Panc1 (cell line): ENCODE data around the gene PITX3. TPM values are rescaled to one million over a fixed set of nuclear protein-coding genes. Genes with fewer than 3 reads are reported as not detected.
"Not testable (repeated sequence)": the region's sequence is repeated elsewhere in the genome, so short reads cannot be mapped to it uniquely, and the experiment has no call there.

ENCODE experiments used
- ATAC-seq: fragments of 200-7000 bp; cut with Tn5 transposase; 2 replicates; pipeline ENCODE4 v1.9.1; 2020; ENCODE audit warnings: mild to moderate bottlenecking, moderate library complexity
- BruUV-seq: library from RNA; stranded (reverse); fragments of 400-500 nt; replicated peaks from 2 replicates; lab custom pipeline; 2021; lab: Mats Ljungman, UMichigan
- CTCF ChIA-PET: fragments of 300-600 bp; sonication (Branson Sonifier 250); formaldehyde crosslinking; loops from one replicate; lab custom pipeline; 2022; ENCODE audit warnings: antibody characterized with exemption; lab: Charles Lee
- POLR2A ChIA-PET: fragments of 300-600 bp; sonication (Branson Sonifier 250); formaldehyde crosslinking; loops from one replicate; lab custom pipeline; 2022; ENCODE audit warnings: antibody characterized with exemption; lab: Charles Lee
- DNase-seq: peaks from one replicate; pipeline ENCODE4 v3.0.0-alpha.2; 2010; ENCODE audit warnings: low read depth, low spot score
- H3K27ac ChIP-seq: 2 replicates; pipeline ENCODE4 v1.5.1; 2011; ENCODE audit warnings: mild to moderate bottlenecking, low read length, inconsistent platforms
- H3K27me3 ChIP-seq: fragments of 200-500 bp; sonication (Bioruptor generic); 2 replicates; pipeline ENCODE4 v1.6.0; 2014; ENCODE audit warnings: low read length, inconsistent platforms; ENCODE audit not compliant: control insufficient read depth, insufficient read depth
- H3K36me3 ChIP-seq: fragments of 200-500 bp; sonication (Bioruptor generic); 2 replicates; pipeline ENCODE4 v1.5.1; 2014; ENCODE audit warnings: inconsistent platforms, mild to moderate bottlenecking, low read length, moderate library complexity; ENCODE audit not compliant: control insufficient read depth, insufficient read depth
- H3K4me1 ChIP-seq: 2 replicates; pipeline ENCODE4 v1.5.1; 2011; ENCODE audit warnings: inconsistent platforms, mild to moderate bottlenecking, low read length, moderate library complexity; ENCODE audit not compliant: control insufficient read depth, insufficient read depth
- H3K4me3 ChIP-seq, 2 experiments: 2 replicates each; pipeline ENCODE4 v1.5.1; 2011 to 2012; ENCODE audit warnings: low read depth in 2 of 2, low read length in 2 of 2, mild to moderate bottlenecking in 2 of 2, inconsistent platforms in 1 of 2, moderate library complexity in 1 of 2
- H3K9me3 ChIP-seq: fragments of 200-500 bp; sonication (Bioruptor generic); 2 replicates; pipeline ENCODE4 v1.5.1; 2014; ENCODE audit warnings: low read depth, mild to moderate bottlenecking, inconsistent platforms, low read length, moderate library complexity; ENCODE audit not compliant: control insufficient read depth, insufficient read depth
- POLR2AphosphoS5 ChIP-seq: IDR thresholded peaks from 2 replicates; pipeline ENCODE4 v1.6.1; 2012; ENCODE audit warnings: mild to moderate bottlenecking, low read depth, low read length, moderate library complexity
- SIN3A ChIP-seq: IDR thresholded peaks from 2 replicates; pipeline ENCODE4 v1.6.1; 2012; ENCODE audit warnings: low read depth, mild to moderate bottlenecking, low read length, moderate library complexity, borderline replicate concordance; ENCODE audit not compliant: insufficient read depth
- TCF7L2 ChIP-seq: IDR thresholded peaks from 2 replicates; pipeline ENCODE4 v1.6.1; 2011; ENCODE audit warnings: mild to moderate bottlenecking, low read depth, low read length, inconsistent platforms
- in situ Hi-C: cut with HindIII; loops from 2 replicates; pipeline ENCODE4 v1.10.0; 2016; ENCODE audit warnings: low sequenced_read_pairs, low pct_unique_long_range_greater_than_20kb
- intact Hi-C: fragments of 100-400 bp; cut with micrococcal nuclease; formaldehyde crosslinking; loops from one replicate; pipeline ENCODE4 v1.10.0; 2022; ENCODE audit not compliant: unreplicated experiment
- total RNA-seq: library from RNA; stranded (reverse); gene quantifications from one replicate; pipeline ENCODE4 v1.2.1, GENCODE V29; 2021; ENCODE audit not compliant: unreplicated experiment
- TF ChIP-seq, protein P1 (sequence below): fragments of 450-650 bp; IDR thresholded peaks from 2 replicates; pipeline ENCODE4 v1.5.1; 2017; ENCODE audit warnings: mild to moderate bottlenecking
- TF ChIP-seq, protein P2 (sequence below), 2 experiments: IDR thresholded peaks; 2 replicates each; pipeline ENCODE4 v1.6.1; 2011 to 2012; ENCODE audit warnings: low read depth in 2 of 2, control low read depth in 1 of 2, low read length in 1 of 2, mild to moderate bottlenecking in 1 of 2, moderate library complexity in 1 of 2; ENCODE audit not compliant: insufficient read depth in 1 of 2

PITX3 gene
- total RNA-seq, 1 experiment from 2014 or later = 0.49 TPM

DNA sequence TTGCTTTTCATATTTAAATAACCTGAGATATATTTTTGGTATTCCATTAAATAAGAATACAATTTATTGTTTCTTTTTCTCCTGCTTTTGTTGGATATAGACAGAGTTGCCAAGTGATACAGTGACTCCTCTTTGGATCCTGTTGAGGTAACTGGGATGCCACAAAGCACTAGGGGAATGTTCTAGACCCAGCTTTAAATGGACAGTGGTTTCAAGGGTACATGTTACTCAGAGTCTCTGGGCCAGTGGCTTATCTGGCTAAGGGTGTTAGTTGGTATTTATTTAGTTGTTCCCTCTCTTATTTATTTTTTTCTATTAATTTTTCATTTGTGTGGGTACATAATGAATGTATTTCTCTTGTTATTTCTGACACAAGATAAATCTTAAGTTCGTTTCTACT, 13.1 kb upstream of the PITX3 start:
- TF ChIP-seq SIN3A (no peak), POLR2AphosphoS5 (no peak), TCF7L2 (no peak)
- TF ChIP-seq, protein P1, sequence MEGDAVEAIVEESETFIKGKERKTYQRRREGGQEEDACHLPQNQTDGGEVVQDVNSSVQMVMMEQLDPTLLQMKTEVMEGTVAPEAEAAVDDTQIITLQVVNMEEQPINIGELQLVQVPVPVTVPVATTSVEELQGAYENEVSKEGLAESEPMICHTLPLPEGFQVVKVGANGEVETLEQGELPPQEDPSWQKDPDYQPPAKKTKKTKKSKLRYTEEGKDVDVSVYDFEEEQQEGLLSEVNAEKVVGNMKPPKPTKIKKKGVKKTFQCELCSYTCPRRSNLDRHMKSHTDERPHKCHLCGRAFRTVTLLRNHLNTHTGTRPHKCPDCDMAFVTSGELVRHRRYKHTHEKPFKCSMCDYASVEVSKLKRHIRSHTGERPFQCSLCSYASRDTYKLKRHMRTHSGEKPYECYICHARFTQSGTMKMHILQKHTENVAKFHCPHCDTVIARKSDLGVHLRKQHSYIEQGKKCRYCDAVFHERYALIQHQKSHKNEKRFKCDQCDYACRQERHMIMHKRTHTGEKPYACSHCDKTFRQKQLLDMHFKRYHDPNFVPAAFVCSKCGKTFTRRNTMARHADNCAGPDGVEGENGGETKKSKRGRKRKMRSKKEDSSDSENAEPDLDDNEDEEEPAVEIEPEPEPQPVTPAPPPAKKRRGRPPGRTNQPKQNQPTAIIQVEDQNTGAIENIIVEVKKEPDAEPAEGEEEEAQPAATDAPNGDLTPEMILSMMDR = no peak
- TF ChIP-seq, protein P2, sequence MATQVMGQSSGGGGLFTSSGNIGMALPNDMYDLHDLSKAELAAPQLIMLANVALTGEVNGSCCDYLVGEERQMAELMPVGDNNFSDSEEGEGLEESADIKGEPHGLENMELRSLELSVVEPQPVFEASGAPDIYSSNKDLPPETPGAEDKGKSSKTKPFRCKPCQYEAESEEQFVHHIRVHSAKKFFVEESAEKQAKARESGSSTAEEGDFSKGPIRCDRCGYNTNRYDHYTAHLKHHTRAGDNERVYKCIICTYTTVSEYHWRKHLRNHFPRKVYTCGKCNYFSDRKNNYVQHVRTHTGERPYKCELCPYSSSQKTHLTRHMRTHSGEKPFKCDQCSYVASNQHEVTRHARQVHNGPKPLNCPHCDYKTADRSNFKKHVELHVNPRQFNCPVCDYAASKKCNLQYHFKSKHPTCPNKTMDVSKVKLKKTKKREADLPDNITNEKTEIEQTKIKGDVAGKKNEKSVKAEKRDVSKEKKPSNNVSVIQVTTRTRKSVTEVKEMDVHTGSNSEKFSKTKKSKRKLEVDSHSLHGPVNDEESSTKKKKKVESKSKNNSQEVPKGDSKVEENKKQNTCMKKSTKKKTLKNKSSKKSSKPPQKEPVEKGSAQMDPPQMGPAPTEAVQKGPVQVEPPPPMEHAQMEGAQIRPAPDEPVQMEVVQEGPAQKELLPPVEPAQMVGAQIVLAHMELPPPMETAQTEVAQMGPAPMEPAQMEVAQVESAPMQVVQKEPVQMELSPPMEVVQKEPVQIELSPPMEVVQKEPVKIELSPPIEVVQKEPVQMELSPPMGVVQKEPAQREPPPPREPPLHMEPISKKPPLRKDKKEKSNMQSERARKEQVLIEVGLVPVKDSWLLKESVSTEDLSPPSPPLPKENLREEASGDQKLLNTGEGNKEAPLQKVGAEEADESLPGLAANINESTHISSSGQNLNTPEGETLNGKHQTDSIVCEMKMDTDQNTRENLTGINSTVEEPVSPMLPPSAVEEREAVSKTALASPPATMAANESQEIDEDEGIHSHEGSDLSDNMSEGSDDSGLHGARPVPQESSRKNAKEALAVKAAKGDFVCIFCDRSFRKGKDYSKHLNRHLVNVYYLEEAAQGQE (IDR thresholded peaks at IDR 0.05; ENCODE audit: insufficient read depth in 1 of 2, low read depth in 2 of 2, low read length in 1 of 2) = no peak
- ATAC-seq = no peak
- Histone ChIP-seq H3K27ac (no peak overlapping the region), H3K4me1 (no peaks in the 10 kb centered on the region), H3K4me3 (no peak overlapping the region), H3K9me3 (no peaks in the 10 kb centered on the region), H3K36me3 (peaks cover 3% of the 10 kb centered on the region), H3K27me3 (no peaks in the 10 kb centered on the region)
- ChIA-PET CTCF (no interaction called here), POLR2A (no interaction called here)
- no TSS peak for BruUV-seq
- in situ Hi-C loops (no loop called here), intact Hi-C loops (no loop called here)
- no peak for DNase-seq

DNA sequence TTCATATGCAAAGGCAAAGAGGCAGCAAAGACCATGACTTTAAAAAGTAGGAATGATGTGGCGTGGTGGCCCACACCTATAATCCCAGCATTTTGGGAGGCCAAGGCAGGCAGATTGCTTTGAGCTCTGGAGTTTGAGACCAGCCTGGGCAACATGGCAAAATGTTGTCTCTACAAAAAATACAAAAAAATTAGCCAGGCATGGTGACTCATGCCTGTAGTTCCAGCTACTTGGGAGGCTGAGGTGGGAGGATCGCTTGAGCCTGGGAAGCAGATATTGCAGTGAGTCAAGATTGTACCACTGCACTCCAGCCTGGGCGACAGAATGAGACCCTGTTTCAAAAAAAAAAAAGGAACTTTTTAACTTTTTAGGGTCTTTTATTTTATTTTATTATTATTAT, 11.2 kb upstream of the PITX3 start:
- H3K9me3 ChIP-seq, intact Hi-C loops, H3K27ac ChIP-seq, H3K27me3 ChIP-seq, BruUV-seq, H3K36me3 ChIP-seq, ATAC-seq, H3K4me3 ChIP-seq, DNase-seq, in situ Hi-C loops, H3K4me1 ChIP-seq: not testable (repeated sequence)
- ChIA-PET CTCF (interaction anchor here (0.7 to 1.1 kb wide), 2 partner anchors 21 to 38 kb away, joined by 4 to 5 read pairs; no protein-coding TSS in a partner anchor), POLR2A (interaction anchor here (0.6 kb wide), 1 partner anchor 1562 kb away, joined by 3 read pairs; no protein-coding TSS in a partner anchor)

DNA sequence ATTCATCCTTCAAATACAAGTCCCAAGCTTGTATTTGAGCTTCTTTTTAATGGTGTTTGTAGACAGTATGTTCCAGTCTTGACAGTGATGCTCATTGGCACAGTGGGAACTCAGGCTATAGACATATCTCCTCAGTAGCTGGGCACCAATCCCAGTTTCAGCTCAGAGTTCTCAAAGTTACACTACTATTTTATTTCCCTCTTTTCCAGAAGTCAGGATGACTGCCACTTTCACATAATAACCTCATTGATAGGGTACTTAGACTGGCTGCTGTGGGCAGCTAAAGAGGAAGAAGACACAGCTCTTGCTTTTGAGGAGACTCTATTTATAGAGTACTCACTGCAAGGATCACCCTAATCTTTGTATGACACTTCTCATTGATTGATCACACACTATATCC, 6.4 kb upstream of the PITX3 start:
- in situ Hi-C loops = no loop called here
- no peak for ATAC-seq
- H3K4me3 ChIP-seq = 0 out of 4 replicates have a peak overlapping the region, but pooled peaks of 1 of the 2 experiments have one; percentile 1
- H3K27ac ChIP-seq = no peak overlapping the region
- TF ChIP-seq POLR2AphosphoS5 = no peak
- TF ChIP-seq, protein P2 (IDR thresholded peaks at IDR 0.05; ENCODE audit: insufficient read depth in 1 of 2, low read depth in 2 of 2, low read length in 1 of 2) = no peak
- no peak for TF ChIP-seq TCF7L2
- no peak for TF ChIP-seq SIN3A
- TF ChIP-seq, protein P1 = no peak
- BruUV-seq = no TSS peak
- intact Hi-C loops = no loop called here
- peaks cover 5% of the 10 kb centered on the region; the same call in 1 of the 2 replicates for H3K36me3 ChIP-seq
- CTCF ChIA-PET = interaction anchor here (0.6 kb wide), 1 partner anchor 20 kb away, joined by 3 read pairs; no protein-coding TSS in a partner anchor
- peaks cover 27% of the 10 kb centered on the region for H3K4me1 ChIP-seq
- DNase-seq = no peak
- POLR2A ChIA-PET = interaction anchor here (0.5 to 0.6 kb wide), 2 partner anchors 9 to 23 kb away, joined by 4 to 8 read pairs; no protein-coding TSS in a partner anchor
- H3K9me3 ChIP-seq = no peaks in the 10 kb centered on the region
- no peaks in the 10 kb centered on the region for H3K27me3 ChIP-seq
